AG09319 (cell line): ENCODE data around the gene LGALS9.

Source experiments
- DNase-seq: peaks from one replicate; pipeline ENCODE4 v3.0.0-alpha.2; 2010; ENCODE audit warnings: low read depth; ENCODE audit errors: extremely low read depth
- TF ChIP-seq, protein P1 (sequence below): IDR thresholded peaks from 2 replicates; pipeline ENCODE4 v1.5.1; 2011; ENCODE audit warnings: low read depth, mild to moderate bottlenecking, inconsistent platforms, low read length, moderate library complexity

Gene LGALS9

DNA sequence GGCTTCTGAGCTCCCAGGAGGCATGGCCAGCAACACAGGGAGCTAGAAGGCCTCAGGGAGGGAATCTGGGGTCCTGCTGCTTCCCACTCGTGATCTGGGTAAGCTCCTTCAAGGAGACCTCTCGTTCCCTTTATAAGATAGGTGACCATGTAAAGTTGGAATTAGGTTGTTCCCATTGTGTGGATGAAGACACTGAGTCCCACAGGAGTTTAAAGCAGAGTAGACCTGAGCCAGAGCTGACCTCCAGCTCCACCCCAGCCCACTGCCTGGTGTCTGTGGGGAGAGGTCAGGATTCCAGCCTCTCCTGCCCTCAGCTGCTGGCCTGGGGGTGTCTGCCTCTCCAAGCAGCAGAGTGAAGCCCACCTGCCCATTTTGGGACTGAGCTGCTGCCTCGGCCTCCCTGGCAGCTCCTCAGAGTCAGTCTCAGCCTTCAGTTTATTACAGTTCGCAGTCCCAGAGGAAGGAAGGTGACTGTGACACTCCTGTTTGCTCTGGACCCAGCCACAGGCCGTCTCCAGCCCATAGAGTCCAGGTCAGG lies 33.1 kb upstream of the LGALS9 start:
- TF ChIP-seq, protein P1, sequence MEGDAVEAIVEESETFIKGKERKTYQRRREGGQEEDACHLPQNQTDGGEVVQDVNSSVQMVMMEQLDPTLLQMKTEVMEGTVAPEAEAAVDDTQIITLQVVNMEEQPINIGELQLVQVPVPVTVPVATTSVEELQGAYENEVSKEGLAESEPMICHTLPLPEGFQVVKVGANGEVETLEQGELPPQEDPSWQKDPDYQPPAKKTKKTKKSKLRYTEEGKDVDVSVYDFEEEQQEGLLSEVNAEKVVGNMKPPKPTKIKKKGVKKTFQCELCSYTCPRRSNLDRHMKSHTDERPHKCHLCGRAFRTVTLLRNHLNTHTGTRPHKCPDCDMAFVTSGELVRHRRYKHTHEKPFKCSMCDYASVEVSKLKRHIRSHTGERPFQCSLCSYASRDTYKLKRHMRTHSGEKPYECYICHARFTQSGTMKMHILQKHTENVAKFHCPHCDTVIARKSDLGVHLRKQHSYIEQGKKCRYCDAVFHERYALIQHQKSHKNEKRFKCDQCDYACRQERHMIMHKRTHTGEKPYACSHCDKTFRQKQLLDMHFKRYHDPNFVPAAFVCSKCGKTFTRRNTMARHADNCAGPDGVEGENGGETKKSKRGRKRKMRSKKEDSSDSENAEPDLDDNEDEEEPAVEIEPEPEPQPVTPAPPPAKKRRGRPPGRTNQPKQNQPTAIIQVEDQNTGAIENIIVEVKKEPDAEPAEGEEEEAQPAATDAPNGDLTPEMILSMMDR: no peak
- no peak for DNase-seq

DNA sequence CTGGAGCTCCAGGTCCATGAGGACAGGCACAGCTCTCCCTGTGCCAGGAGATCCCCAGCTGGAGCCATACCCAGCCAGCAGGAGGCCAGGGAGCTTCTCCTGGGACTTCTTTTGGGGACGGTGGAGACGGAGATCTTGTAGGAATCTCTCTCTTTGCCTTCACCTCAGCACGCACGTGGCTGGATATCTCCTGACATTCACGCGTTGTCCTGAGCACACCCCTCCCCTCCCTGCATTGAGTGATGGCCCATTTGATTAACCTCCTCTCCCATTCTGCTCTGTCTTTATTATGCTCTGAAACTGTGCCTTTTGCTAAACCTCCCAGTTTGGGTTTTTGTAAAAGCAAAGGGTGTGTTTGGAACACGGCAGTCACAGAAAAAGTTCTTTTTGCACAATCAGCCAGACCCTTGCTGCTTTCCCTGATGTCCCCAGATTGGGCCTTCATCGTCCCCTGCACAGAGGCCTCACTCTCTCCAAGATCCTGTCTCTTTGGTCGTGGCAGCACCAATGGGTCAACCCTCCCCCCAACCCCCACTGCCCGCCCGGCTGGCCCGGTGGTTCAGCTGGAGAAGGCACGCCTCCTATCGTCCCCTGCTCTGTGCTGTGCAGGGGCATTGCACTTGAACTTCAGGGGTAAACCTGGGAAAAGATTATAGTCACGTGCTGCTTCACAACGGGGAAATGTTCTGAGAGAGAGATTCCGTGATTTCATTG lies 32.5 kb upstream of the LGALS9 start:
- no peak for DNase-seq
- TF ChIP-seq, protein P1: no peak

DNA sequence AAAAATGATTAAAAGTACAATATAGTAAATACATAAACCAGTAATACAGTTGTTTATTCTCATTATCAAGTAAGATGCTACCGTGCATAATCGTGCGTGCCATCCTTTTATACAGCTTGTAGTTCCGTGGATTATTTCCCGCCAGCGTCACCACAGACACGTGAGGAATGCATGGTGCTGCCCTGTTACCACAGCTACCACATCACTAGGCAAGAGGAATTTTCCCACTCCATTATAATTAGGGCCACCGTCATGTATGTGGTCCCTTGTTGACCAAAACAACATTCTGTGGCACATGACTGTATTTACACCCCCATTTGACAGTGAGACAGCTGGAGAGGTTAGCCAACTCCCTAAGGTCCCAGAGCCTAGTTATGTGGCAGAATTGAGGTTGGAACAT lies 30.5 kb upstream of the LGALS9 start:
- DNase-seq: no peak
- TF ChIP-seq, protein P1: no peak

DNA sequence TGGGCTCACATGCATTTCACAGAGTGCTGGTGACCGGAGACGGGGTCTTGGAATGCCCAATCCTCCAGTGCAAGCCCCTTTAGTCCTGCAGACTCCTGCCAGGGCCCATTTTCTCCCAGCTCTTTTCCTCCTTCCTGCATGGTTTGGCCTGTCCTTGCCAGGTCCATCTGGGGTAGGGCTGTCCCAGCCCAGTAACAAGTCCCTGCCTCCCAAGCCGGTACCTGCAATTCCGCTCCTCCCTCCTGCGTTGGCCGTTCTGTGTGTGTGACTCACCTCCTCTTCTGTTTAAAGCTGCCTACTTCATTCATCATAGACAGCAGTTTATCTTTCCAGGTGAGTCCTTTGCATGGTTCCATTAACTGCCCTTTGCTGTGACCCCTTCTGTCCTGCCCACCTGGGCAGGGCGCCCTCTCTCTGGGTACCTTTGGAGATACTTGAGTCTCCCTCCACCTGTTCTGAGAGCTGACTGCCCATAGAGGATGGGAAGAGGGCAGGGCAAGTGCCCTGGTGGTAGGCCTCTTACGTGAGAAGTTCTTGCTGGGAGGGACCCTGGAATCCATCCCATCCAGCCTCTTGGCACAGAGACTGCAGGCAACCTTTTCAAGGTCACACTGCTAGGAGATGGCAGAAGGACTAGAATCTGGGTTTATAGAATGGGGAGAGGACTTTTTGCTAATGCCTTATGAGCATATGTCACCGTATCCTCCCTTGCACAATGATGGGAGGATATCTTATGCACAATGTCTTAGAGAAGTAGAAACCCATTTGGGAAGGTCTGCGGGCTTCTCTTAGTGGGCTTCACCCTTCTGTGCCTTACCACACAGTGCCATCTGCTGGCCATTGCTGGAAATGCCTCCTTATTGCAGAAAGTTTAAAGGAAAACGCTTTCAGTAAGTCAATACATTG lies 29.7 kb upstream of the LGALS9 start:
- DNase-seq: peak; percentile 62
- TF ChIP-seq, protein P1: peak; percentile 96

DNA sequence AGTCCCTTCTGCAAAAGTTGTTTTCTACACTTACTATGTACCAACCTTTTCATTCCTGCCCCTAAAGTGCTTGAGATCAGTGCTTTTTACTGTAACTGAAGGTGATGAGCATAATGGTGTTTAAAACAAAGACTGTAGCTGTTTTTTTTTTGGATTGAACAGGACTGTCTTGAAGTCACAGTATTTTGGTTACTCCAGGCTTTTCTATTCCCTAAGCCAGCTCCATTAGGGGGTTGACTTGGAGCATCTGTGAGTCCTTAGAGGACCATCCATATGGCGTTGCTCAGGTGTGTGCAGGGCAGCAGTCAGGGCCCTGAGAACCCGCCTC lies 29.0 kb upstream of the LGALS9 start:
- TF ChIP-seq, protein P1: no peak
- DNase-seq: no peak

DNA sequence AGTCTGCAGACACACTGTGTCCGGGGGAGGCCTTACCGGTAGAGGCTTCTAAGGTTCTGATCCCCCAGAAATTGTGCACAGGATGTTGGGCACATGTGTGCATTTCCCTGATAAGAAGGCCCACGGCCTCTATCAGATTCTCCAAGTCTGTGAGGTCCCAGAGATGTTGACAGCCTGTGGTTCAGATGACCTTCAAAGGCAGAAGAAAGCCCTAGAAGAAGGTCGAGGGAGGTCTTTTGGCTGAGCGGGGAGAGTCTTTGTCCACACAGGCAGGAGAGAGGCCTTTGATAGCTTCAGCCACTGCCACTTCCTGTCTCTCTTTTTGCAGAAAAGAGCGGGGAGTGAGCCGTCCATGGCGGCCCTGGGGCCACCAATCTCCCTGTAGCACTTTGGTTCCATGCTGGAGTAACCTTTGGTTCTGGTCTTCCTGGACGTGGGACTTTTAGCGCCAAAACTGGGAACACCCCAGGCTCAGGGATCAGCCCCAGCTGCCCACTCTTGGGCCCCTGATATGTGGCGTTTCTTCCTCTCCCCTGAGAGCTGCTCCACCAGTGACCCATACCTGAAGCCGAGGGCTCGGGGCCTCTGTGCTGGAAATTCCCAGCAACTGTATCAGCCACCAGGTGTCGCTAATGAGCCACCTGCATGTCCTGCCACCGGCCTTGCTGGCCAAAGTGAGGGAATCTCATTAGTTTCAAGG lies 28.1 kb upstream of the LGALS9 start:
- TF ChIP-seq, protein P1: peak; percentile 97
- peak; percentile 19 for DNase-seq
